ENCODE results near the gene MYO1C.

MYO1C gene

DNA sequence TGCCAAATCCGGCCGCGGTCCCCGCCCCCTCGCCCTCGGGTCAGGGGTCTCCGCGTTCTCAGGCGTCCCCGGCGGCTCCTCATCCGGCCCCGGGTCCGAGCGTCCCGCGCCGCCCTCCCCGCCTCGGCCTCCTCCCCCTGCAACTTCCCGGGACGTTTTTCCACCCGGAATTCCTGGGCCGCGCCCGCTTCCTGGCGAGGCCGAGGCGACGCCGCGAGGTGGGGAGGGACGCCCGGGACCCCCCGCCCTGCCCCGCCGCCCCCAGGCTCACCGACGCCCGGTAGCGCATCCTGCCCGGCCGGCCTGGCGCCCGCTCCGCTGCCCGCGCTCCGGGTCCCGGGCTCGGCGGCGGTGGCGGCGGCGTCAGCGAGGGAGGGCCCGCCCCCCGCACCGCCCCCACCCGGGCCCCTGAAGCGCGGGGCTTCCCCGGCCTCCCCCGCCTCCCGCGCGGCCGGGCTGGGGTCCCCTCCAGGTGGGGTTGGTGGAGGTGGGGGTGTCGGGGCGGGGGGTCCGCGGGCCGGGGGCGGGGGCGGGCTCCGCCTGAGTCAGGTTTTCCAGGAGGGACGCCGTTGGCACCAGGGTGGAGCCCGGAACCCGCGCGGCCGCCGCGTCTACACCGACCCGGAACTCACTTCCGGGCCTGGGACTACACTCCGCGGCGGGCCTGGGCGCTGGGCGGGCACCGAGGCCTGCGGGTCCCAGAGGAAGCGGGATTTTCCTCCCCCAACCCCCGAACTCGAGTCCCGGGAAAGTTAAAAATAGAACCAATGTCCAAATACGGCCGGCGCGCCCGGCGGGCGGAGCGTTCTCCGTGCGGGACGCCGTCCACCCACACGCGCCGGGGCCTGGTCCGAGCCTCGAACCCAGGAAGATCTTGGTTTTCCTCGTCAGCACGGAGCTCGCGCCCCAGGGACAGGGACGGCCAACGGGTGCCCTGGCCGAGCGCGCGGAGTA lies 6.8 kb downstream of the MYO1C start:
- peak; percentile 45 to 48 for DNase-seq (ENCODE audit: low read depth in 2 of 2)

GRCh38 chr17:1484676-1485422 lies 7.6 kb downstream of the MYO1C start:
- no peak for DNase-seq (ENCODE audit: low read depth in 2 of 2)

- no peak for DNase-seq (ENCODE audit: low read depth in 2 of 2)
Measured at GRCh38 chr17:1484060-1484535, 8.4 kb downstream of the MYO1C start.

DNA sequence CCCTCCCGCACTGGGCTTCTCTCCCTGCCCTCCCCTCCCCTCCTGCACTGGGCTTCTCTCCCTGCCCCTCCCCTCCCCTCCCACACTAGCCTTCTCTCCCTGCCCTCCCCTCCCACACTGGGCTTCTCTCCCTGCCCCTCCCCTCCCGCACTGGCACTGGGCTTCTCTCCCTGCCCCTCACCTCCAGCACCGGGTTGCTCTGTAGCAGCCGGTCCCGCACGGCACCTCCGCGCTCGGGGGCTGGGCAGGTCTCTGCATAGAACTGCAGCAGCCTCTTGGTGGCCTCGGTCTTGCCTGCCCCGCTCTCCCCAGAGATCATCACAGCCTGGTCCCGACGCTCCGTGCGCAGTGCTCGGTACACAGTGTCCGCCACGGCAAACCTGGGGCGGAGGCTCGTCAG lies 9.8 kb downstream of the MYO1C start:
- DNase-seq (ENCODE audit: low read depth in 2 of 2): no peak

GRCh38 chr17:1481736-1482135 lies 10.8 kb downstream of the MYO1C start:
- no peak for DNase-seq (ENCODE audit: low read depth in 2 of 2)

DNA sequence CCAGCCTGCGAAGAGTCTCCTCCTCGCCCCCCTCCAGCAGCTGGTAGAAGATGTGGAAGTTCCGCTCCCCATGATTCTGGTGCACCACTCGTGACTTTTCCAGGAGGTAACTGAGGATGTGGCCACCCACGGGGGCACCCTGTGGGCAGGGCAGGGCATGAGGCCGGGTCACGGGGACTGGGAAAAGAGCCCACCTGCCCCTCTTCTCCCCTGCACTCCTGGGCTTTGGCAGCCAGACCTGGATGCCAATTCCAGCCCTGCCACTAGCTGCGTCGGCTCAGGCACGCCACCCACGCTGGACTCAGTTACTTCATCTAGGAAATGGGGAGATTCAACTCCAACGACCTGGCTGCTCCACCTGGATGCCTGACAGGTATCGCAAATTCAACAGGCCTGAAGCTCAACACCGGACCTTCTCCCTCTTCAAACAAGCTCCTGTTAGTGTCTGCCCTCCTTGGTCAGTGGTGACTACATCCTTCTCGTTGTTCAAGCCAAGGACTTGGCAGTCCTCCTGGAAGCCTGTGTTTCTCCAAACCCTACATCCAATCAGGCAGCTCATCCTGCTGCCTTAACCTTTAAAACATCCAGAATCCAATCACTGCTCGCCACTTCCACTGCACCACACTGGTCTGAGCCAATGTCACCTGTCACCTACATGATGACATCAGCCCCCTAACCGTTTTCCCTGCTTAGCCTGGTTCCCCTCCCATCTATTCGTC lies 11.6 kb downstream of the MYO1C start:
- no peak for DNase-seq (ENCODE audit: low read depth in 2 of 2)

GRCh38 chr17:1478418-1478817 lies 14.1 kb downstream of the MYO1C start:
- no peak for DNase-seq (ENCODE audit: low read depth in 2 of 2)

DNA sequence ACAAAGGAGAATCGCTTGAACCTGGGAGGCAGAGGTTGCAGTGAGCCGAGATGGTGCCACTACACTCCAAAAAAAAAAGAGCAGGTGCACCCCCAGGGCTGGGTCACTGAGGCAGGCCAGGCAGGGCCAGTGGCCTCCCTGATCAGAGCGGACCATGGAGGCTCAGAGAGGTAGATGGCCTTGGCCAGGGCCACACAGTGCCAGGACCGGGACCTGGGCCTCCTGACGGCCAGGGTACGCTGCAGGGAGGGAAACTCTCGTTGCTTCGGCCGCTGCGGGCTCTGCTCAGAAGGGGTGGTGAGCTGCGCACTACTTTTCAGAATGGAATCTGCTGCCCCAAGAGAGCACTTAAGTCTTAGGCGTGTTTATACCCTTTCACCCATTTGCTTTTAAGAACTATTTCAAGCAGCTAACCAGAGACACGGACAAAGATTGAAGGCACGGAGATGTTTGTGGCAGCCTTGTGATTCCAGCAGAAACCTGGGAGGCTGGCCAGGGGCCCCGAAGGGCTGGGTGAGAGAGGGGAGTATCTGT lies 17.1 kb downstream of the MYO1C start:
- no peak for DNase-seq (ENCODE audit: low read depth in 2 of 2)

DNA sequence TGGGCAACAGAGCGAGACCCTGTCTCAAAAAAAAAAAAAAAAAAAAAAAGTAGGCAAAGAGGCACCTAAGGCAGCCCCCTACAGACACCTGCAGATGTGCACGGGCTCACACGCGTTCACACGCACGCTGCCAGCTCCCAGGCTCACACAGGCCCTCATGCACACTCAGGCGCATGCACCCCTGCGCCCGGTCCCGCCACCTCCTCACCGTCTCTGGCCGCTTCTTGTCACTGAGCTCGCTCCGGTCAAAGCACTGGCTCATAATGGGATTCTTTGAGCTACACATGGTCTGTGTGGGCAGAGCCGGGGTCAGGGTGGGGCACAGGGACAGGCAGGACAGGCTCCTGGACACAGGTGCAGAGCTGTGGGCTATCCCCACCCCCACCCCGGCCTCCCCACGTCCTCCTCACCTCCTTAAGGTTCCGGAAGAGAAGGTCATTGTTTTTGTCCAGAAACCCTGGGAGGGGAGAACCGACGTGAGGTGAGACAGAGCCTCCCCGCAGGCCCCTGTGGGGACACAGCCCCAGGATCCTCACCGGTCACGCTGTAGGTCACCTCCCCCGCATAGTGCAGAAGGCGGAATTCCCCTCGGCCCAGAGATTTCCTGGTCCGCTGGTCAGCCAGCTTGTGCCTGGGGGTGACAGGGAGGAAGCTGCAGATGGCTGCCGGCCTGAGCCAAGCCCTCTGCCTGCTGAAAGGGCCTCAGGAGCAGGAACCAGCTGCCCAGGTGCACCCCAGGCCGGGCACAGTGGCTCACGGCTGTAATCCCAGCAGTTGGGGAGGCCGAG lies 17.9 kb downstream of the MYO1C start:
- no peak for DNase-seq (ENCODE audit: low read depth in 2 of 2)

GRCh38 chr17:1473841-1474240 lies 18.6 kb downstream of the MYO1C start:
- DNase-seq (ENCODE audit: low read depth in 2 of 2): no peak

DNA sequence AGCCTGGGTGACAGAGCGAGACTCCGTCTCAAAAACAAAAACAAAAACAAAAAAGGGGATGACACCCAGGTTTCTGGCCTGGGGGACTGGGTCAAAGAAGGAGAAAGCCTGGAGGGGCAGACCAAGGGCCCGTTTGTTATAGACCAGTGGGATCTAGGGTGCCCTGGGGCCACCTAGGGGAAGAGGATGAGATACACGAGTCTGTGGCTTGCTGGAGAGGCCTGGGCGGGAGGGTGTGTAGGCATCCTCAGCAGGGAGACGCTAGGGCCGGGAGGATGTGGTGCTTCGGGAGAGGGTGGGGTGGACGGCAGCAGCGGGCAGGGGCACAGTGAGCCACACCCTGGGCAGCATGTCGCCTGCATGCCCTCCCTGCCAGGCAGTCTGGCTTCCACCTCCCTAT lies 19.3 kb downstream of the MYO1C start:
- no peak for DNase-seq (ENCODE audit: low read depth in 2 of 2)

- no peak for DNase-seq (ENCODE audit: low read depth in 2 of 2)
Measured at GRCh38 chr17:1471911-1472821, 20.3 kb downstream of the MYO1C start.

- DNase-seq (ENCODE audit: low read depth in 2 of 2): no peak
Measured at GRCh38 chr17:1471490-1471889, 21.0 kb downstream of the MYO1C start.

DNA sequence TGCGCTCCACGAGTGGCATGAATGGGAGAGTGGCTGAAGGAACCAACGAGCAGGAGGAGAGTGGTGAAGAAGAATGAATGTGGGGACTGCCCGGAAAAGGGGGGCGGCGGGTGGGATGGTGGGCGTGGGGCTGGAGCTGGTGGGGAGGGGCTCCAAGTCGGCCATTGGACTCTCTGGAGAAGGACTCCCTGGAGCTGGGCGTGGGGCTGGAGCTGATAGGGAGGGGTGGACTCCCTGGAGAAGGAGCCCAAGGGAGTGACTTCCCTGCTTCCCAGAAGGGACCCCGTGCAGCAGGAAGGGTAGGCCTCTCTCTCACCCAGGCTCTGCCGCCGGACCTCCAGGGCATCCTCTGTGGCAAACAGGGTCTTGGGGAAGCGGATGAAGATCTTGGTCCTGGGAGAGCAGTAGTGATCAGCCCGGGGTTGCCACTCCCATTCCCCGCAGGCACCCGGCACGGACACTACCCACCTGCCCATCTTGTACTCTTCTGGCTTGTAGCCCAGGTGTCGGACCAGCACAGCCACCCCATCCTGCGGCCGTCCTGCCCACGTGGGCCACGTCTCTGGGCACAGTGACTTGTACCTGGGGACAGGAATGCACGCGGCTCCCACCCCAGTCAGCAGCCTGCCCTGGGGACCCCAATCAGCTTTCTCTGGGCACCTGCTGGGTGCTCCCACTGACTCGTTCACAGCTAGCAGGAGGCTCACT lies 21.6 kb downstream of the MYO1C start:
- DNase-seq (ENCODE audit: low read depth in 2 of 2): no peak

DNA sequence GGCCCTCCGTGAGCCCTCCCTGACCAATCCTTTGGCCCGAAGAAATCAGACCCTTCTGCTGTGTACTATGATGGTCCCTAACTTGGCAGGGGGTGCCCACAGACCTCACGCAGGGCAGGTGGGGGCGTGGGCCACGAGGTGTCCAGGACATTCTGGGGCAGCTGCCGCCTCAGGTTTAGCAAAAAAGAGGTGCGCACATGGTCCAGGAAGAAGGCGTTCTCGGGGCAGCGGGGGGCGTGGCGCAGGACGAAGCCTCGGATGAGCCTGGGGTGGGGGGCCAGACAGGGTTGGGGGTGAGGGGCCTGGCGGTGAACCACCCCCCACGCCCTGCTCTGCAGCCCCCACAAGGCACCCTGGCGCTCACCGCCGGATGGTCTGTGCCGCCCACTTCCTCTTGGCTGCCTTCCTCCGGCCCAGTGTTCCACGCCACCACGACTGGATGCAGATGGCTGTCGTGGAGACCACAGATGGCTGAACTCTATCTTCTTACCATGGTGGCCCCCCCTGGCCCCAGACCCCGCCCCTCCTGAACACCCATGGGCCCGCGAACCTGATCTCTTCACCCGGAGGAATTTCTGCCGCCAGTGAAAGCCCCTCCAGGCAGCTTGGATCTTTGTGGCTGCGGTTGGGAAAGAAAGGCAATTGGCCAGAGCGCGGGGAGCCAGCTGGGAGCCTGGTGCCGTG lies 22.3 kb downstream of the MYO1C start:
- no peak for DNase-seq (ENCODE audit: low read depth in 2 of 2)

GRCh38 chr17:1469231-1469852 lies 23.1 kb downstream of the MYO1C start:
- DNase-seq (ENCODE audit: low read depth in 2 of 2): no peak

- DNase-seq (ENCODE audit: low read depth in 2 of 2): no peak
Measured at GRCh38 chr17:1467898-1468492, 24.5 kb downstream of the MYO1C start.

DNA sequence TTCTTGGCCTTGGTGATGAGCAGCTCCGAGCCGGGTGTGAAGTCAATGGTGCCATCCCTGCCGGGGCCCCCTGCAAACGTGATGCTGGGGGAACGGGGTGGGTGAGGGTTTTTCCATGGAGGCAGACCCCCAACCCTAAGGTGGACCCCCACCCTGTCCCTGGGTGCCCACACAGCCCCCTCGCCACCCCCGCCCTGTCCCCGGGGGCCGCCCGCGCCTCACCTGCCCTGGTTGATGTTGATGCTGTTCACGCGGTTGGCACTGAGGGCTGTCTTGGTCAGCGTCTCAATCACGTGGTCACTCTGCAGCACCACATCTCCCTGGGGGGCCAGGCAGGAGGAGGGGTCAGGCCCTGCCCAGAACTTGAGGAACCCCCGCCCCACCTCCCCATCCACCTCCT lies 25.2 kb downstream of the MYO1C start:
- DNase-seq (ENCODE audit: low read depth in 2 of 2): no peak

Measured in stimulated activated CD8-positive, alpha-beta memory T cell treated with anti-CD3 and anti-CD28 coated beads, Interleukin-15, amount 100 ng/mL, for 48 hours (primary cell).